Mucosa of descending colon (tissue), 3 donors: ENCODE data around the gene DNM3. TPM values are rescaled to one million over a fixed set of nuclear protein-coding genes. Genes with fewer than 3 reads are reported as not detected.
"Not testable (repeated sequence)": the region's sequence is repeated elsewhere in the genome, so short reads cannot be mapped to it uniquely, and the experiment has no call there.

Source experiments
- ATAC-seq: fragments of 200-7000 bp; cut with Tn5 transposase; one replicate; pipeline ENCODE4 v1.9.1; 2020; ENCODE audit warnings: mild to moderate bottlenecking, moderate library complexity
- DNase-seq, 3 donors: peaks; one replicate each; pipeline ENCODE4 v3.0.0-alpha.2; 2020
- H3K36me3 ChIP-seq: fragments of 200-600 bp; one replicate; pipeline ENCODE4 v1.8.0; 2021; ENCODE audit warnings: low read depth, mild to moderate bottlenecking
- H3K4me1 ChIP-seq: fragments of 200-600 bp; one replicate; pipeline ENCODE4 v1.8.0; 2021; ENCODE audit warnings: low read depth, mild to moderate bottlenecking
- H3K4me3 ChIP-seq: fragments of 200-600 bp; one replicate; pipeline ENCODE4 v1.8.0; 2021; ENCODE audit warnings: mild to moderate bottlenecking
- H3K9me3 ChIP-seq: fragments of 200-600 bp; one replicate; pipeline ENCODE4 v1.8.0; 2021; ENCODE audit warnings: mild to moderate bottlenecking
- intact Hi-C, 2 donors: fragments of 100-400 bp; cut with DNase I in 1 of 2; cut with micrococcal nuclease in 1 of 2; formaldehyde crosslinking; loops; one replicate each; pipeline versions ENCODE4 v1.11.0 to v1.11.1; 2022; cut with DNase I, micrococcal nuclease
- total RNA-seq, 3 donors: library from RNA; stranded (reverse); fragmentation: NEBNext Ultra II Directional in 2 of 3; extraction: Animal tissue kit (Norgen Biotek cat#: 25700) in 2 of 3; gene quantifications; one replicate each; pipeline versions ENCODE4 v1.2.1 to v1.2.4, GENCODE V29; 2021 to 2023
- TF ChIP-seq, protein P1 (sequence below): fragments of 200-600 bp; IDR thresholded peaks from one replicate; pipeline ENCODE4 v1.8.0; 2022; ENCODE audit warnings: antibody characterized with exemption, mild to moderate bottlenecking
- donor health status: DM: no; HTN: no; CAD: no; lungs with moderate emphysema.
- donor health status: DM: no; HTN: no; CAD: no.
- donor health status: DM: no; HTN: yes; CAD: no.

The DNM3 gene
- total RNA-seq, 3 donors from 2014 or later, result 1.4 to 6.4 (median 2.1) TPM

DNA sequence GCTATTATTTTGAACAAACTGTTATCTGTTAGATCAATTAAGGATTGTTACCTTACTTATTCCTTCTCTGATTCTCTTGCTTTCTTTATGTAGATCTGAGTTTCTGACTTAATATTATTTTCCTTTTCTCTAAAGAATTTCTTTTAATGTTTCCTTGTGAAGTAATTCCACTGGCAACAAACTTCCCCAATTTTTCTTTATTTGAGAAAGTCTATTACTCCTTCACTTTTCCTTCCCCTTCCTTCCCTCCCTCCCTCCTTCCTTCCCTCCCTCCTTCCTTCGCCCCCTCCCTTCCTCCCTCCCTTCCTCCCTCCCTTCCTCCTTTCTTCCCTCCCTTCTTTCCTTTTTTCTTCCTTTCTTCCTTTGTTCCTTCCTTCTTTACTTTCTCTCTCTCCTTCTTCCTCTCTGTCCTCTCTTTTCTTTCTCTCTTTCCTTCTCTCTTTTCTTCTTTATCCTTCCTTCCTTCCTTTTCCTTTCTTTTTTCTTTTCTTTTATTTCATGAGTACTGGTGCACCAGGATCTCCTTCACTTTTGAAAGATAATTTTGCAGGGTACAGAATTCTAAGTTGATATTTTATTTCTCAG, 177.5 kb downstream of the DNM3 start:
- TF ChIP-seq, protein P1, sequence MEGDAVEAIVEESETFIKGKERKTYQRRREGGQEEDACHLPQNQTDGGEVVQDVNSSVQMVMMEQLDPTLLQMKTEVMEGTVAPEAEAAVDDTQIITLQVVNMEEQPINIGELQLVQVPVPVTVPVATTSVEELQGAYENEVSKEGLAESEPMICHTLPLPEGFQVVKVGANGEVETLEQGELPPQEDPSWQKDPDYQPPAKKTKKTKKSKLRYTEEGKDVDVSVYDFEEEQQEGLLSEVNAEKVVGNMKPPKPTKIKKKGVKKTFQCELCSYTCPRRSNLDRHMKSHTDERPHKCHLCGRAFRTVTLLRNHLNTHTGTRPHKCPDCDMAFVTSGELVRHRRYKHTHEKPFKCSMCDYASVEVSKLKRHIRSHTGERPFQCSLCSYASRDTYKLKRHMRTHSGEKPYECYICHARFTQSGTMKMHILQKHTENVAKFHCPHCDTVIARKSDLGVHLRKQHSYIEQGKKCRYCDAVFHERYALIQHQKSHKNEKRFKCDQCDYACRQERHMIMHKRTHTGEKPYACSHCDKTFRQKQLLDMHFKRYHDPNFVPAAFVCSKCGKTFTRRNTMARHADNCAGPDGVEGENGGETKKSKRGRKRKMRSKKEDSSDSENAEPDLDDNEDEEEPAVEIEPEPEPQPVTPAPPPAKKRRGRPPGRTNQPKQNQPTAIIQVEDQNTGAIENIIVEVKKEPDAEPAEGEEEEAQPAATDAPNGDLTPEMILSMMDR, result no peak
- Histone ChIP-seq H3K4me1 (no peaks in the 10 kb centered on the region), H3K4me3 (no peak overlapping the region), H3K36me3 (no peaks in the 10 kb centered on the region), H3K9me3 (no peaks in the 10 kb centered on the region)
- no peak for DNase-seq
- intact Hi-C loops, result no loop called here
- ATAC-seq, result no peak

DNA sequence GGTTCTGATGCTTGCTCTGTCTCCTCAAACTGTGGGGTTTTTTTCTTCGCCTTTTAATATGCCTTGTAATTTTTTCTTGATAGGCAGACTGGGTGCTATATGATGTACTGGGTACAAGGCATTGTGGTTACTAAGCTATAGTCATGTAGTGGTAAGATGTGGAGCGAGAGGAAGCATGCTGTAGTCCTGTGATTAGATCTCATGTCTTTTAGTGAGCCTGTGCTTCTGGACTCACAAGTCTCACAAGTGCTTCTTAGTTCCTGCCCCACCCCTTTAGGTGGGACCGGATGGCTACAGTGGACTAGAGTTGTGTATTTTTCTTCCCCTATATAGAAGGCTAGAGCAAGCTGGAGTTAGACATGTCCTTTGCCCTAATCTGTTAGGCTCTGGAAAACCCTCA, 178.7 kb downstream of the DNM3 start:
- intact Hi-C loops, result no loop called here
- Histone ChIP-seq H3K36me3 (no peaks in the 10 kb centered on the region), H3K9me3 (no peaks in the 10 kb centered on the region), H3K4me3 (no peak overlapping the region), H3K4me1 (no peaks in the 10 kb centered on the region)
- DNase-seq (no peak), ATAC-seq (no peak)
- TF ChIP-seq, protein P1, result no peak

DNA sequence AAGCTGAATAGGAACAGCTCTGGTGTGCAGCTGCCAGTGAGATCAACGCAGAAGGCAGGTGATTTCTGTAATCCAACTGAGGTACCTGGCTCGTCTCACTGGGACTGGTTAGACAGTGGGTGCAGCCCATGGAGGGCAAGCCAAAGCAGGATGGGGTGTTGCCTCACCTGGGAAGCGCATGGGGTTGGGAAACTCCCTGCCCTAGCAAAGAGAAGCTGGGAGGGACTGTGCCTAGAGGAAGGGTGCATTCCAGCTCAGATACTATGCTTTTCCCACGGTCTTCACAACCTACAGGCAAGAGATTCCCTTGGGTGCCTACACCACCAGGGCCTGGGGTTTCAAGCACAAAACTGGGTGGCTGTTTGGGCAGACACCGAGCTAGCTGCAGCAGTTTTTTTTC, 183.2 kb downstream of the DNM3 start:
- TF ChIP-seq, protein P1, result no peak
- Histone ChIP-seq H3K4me3 (no peak overlapping the region), H3K36me3 (no peaks in the 10 kb centered on the region), H3K4me1 (no peaks in the 10 kb centered on the region), H3K9me3 (no peaks in the 10 kb centered on the region)
- DNase-seq, result no peak
- no peak for ATAC-seq
- intact Hi-C loops, result no loop called here

DNA sequence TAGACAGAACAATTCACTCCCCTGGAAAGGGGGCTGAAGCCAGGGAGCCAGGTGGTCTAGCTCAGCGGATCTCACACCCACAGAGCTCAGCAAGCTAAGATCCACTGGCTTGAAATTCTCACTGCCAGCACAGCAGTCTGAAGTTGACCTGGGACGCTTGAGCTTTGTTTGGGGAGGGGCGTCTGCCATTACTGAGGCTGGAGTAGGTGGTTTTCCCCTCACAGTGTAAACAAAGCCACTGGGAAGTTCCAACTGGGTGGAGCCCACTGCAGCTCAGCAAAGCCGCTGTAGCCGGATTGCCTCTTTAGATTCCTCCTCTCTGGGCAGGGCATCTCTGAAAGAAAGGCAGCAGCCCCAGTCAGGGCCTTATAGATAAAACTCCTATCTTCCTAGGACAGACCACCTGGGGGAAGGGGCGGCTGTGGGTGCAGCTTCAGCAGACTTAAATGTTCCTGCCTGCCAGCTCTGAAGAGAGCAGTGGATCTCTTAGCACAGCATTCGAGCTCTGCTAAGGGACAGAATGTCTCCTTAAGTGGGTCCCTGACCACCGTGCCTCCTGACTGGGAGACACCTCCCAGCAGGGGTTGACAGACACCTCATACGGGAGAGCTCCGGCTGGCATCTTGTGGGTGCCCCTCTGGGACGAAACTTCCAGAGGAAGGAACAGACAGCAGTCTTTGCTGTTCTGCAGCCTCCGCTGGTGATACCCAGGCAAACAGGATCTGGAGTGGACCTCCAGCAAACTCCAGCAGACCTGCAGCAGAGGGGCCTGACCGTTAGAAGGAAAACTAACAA, 183.8 kb downstream of the DNM3 start:
- H3K4me3 ChIP-seq, ATAC-seq, H3K4me1 ChIP-seq, H3K9me3 ChIP-seq, intact Hi-C loops, H3K36me3 ChIP-seq: not testable (repeated sequence)
- peak in 1 of 3 donors; percentile 5 for DNase-seq

DNA sequence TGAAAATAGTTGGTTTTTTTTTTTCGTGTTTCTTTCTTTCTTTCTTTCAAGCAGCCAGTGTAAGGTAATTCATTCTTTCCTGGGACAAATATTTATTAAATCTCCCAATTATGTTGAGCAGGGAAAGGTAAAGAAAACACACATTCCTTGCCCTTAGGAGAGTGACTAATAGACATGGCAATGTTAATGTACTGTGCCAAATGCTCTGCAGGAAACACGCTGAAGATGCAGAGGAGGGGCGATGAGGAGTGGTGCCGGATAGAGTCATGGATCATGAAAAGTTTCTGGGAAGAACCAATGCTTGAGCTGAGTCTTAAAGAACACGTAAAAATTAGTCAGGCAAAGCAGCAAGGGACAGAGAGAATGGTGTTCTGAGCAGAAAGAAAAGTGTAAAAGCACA, 199.2 kb downstream of the DNM3 start:
- Histone ChIP-seq H3K4me1 (no peaks in the 10 kb centered on the region), H3K4me3 (no peak overlapping the region), H3K9me3 (no peaks in the 10 kb centered on the region), H3K36me3 (no peaks in the 10 kb centered on the region)
- TF ChIP-seq, protein P1, result no peak
- DNase-seq, result no peak
- no peak for ATAC-seq
- intact Hi-C loops, result no loop called here

DNA sequence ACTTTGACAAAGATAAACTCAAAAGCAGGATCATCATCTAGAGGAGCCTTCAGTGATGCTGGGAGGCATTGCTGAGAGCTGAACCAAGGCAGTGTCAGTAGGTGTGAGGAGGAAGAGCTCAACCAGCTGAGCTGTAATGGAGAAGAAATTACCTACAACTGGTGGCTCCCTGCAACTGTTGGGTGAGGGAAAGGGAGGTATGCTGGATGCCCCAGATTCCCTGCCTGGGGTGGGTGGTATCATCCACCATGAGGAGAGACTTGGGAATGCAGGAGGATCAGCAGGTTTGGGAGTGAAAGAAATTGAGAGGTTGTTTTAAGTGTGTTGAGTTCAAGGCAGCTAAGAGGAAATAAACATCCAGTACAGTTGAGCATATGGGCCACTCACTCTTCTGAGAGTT, 199.8 kb downstream of the DNM3 start:
- H3K4me3 ChIP-seq, result no peak overlapping the region
- TF ChIP-seq, protein P1, result no peak
- H3K36me3 ChIP-seq, result no peaks in the 10 kb centered on the region
- intact Hi-C loops, result no loop called here
- no peak for DNase-seq
- no peaks in the 10 kb centered on the region for H3K9me3 ChIP-seq
- ATAC-seq, result no peak
- H3K4me1 ChIP-seq, result no peaks in the 10 kb centered on the region
